SK-N-MC (cell line): Measurements from ENCODE around the gene GREB1L.

Source experiments
- DNase-seq: peaks from one replicate; pipeline ENCODE4 v3.0.0-alpha.2; 2011; ENCODE audit warnings: low read depth, low spot score
- H3K27ac ChIP-seq: fragments of 200-600 bp; sonication (generic); 2 replicates; pipeline ENCODE4 v1.5.1; 2016; ENCODE audit warnings: mixed run types
- H3K36me3 ChIP-seq: fragments of 200-600 bp; sonication (generic); 2 replicates; pipeline ENCODE4 v1.6.1; 2017; ENCODE audit warnings: antibody characterized with exemption, low read length, mixed read lengths; ENCODE audit not compliant: insufficient read depth
- H3K4me3 ChIP-seq: fragments of 200-600 bp; sonication (generic); 2 replicates; pipeline ENCODE4 v1.5.1; 2016
- H3K9ac ChIP-seq: fragments of 200-600 bp; sonication (generic); 2 replicates; pipeline ENCODE4 v1.8.0; 2017; ENCODE audit warnings: mixed run types, mixed read lengths; ENCODE audit not compliant: insufficient read length
- H3K9me3 ChIP-seq: fragments of 200-600 bp; sonication (generic); 2 replicates; pipeline ENCODE4 v1.6.1; 2017; ENCODE audit warnings: low read depth, mild to moderate bottlenecking, antibody characterized with exemption, low read length, moderate library complexity, mixed read lengths
- EZH2 ChIP-seq: fragments of 200-600 bp; sonication (generic); IDR thresholded peaks from one replicate; pipeline ENCODE4 v1.6.1; 2017; ENCODE audit warnings: antibody characterized with exemption
- FOXP2 ChIP-seq: optimal IDR thresholded peaks from 2 replicates; pipeline ENCODE3; 2011; ENCODE audit warnings: mild to moderate bottlenecking, moderate library complexity; ENCODE audit not compliant: insufficient read depth; ENCODE audit errors: extremely low read length, control extremely low read depth
- POLR2AphosphoS5 ChIP-seq: IDR thresholded peaks from 2 replicates; pipeline ENCODE4 v1.6.1; 2012; ENCODE audit warnings: mild to moderate bottlenecking, low read depth, low read length, borderline replicate concordance

Gene GREB1L

DNA sequence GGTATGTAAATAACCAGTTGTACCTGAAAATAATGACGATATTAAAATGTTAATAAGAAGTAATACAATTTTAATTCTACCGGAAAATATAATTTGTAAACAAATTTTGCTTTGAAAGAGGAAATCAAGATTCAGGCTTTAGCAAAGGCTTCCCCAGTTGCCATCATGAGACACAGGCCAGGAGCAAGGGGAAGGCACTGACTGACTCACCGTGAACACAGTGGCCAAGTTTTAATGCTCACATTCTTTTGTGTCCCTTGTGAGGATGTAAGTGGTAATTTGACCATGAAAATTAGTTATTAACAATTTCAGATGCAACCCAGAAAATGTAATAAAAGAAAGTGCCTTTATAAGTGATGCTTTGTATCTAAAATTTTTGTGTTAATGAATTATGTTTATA, 164.1 kb downstream of the GREB1L start:
- TF ChIP-seq FOXP2 (no peak), EZH2 (no peak), POLR2AphosphoS5 (no peak)
- no peak for DNase-seq
- Histone ChIP-seq H3K9me3 (no peaks in the 10 kb centered on the region), H3K4me3 (no peak overlapping the region), H3K9ac (no peak overlapping the region), H3K27ac (no peak overlapping the region), H3K36me3 (no peaks in the 10 kb centered on the region)

DNA sequence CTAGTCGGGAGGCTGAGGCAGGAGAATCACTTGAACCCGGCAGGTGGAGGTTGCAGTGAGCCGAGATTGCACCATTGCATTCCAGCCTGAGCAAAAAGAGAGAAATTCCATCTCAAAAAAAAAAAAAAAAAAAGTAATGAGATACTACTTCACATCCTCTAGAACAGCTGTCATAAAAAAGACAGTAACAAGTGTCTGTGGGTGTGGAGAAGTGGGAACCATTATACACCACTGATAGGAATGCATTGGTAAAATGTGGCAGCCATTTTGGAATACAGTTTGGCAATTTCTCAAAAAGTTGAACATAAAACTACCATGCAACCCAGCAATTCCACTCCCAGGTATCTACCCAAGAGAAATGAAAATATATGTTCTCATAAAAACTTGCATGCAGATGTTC, 166.6 kb downstream of the GREB1L start:
- H3K9me3 ChIP-seq: no peaks in the 10 kb centered on the region
- H3K27ac ChIP-seq: peak overlapping the region; percentile 66; the same call in 1 of the 2 replicates
- peak overlapping the region; percentile 47; the same call in 1 of the 2 replicates for H3K4me3 ChIP-seq
- peak; percentile 14 for DNase-seq
- H3K9ac ChIP-seq: no peak overlapping the region
- no peaks in the 10 kb centered on the region for H3K36me3 ChIP-seq
- TF ChIP-seq POLR2AphosphoS5: no peak
- no peak for TF ChIP-seq FOXP2
- TF ChIP-seq EZH2: no peak

GRCh38 chr18:21433436-21433835, 191.4 kb downstream of the GREB1L start:
- DNase-seq: no peak
- no peak overlapping the region for H3K4me3 ChIP-seq
- no peaks in the 10 kb centered on the region for H3K36me3 ChIP-seq
- H3K9ac ChIP-seq: no peak overlapping the region
- no peak overlapping the region for H3K27ac ChIP-seq
- TF ChIP-seq EZH2 (no peak), FOXP2 (no peak), POLR2AphosphoS5 (no peak)
- H3K9me3 ChIP-seq: no peaks in the 10 kb centered on the region

GRCh38 chr18:21439431-21439846, 197.4 kb downstream of the GREB1L start:
- Histone ChIP-seq H3K27ac (no peak overlapping the region), H3K9ac (no peak overlapping the region), H3K36me3 (no peaks in the 10 kb centered on the region), H3K9me3 (no peaks in the 10 kb centered on the region), H3K4me3 (no peak overlapping the region)
- DNase-seq: no peak
- TF ChIP-seq EZH2: no peak
- TF ChIP-seq FOXP2: no peak
- TF ChIP-seq POLR2AphosphoS5: no peak

DNA sequence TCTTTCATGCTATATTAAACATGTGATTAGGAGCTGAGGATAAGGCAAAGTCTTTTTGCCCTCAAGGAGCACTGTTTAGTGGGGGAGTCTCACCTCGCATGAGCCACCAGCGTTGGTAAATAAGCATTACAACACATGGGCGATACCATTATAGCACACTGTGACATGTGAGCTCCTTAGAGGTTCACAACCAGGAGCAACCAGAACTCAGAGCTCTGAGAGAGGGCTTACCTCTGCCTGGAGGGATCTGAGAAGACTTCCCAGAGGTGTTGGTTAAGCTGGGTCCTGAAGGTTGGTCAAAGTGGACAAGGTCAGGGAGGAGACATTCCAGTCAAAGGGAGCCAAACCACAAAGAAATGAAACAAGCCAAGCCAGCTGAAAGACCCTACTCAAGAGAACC, 199.6 kb downstream of the GREB1L start:
- H3K36me3 ChIP-seq: no peaks in the 10 kb centered on the region
- no peaks in the 10 kb centered on the region for H3K9me3 ChIP-seq
- TF ChIP-seq EZH2 (no peak), FOXP2 (no peak), POLR2AphosphoS5 (no peak)
- no peak for DNase-seq
- H3K27ac ChIP-seq: no peak overlapping the region
- no peak overlapping the region for H3K4me3 ChIP-seq
- H3K9ac ChIP-seq: no peak overlapping the region

GRCh38 chr18:21443776-21444464, 201.9 kb downstream of the GREB1L start:
- TF ChIP-seq POLR2AphosphoS5: no peak
- TF ChIP-seq EZH2: no peak
- TF ChIP-seq FOXP2: no peak
- no peaks in the 10 kb centered on the region for H3K9me3 ChIP-seq
- no peak for DNase-seq

GRCh38 chr18:21444465-21445212, 202.6 kb downstream of the GREB1L start:
- H3K4me3 ChIP-seq: no peak overlapping the region
- DNase-seq: peak; percentile 39
- no peak overlapping the region for H3K9ac ChIP-seq
- no peaks in the 10 kb centered on the region for H3K36me3 ChIP-seq
- no peaks in the 10 kb centered on the region for H3K9me3 ChIP-seq
- no peak overlapping the region for H3K27ac ChIP-seq
- TF ChIP-seq FOXP2 (no peak), POLR2AphosphoS5 (no peak), EZH2 (no peak)

More at GRCh38 chr18:21443776-21444464, 201.9 kb downstream of the GREB1L start:
- H3K36me3 ChIP-seq: no peaks in the 10 kb centered on the region
- H3K27ac ChIP-seq: no peak overlapping the region
- H3K9ac ChIP-seq: no peak overlapping the region
- H3K4me3 ChIP-seq: no peak overlapping the region

- no peaks in the 10 kb centered on the region for H3K9me3 ChIP-seq
- H3K9ac ChIP-seq: no peak overlapping the region
- TF ChIP-seq POLR2AphosphoS5 (no peak), FOXP2 (no peak), EZH2 (no peak)
- H3K4me3 ChIP-seq: no peak overlapping the region
- DNase-seq: no peak
- no peaks in the 10 kb centered on the region for H3K36me3 ChIP-seq
- H3K27ac ChIP-seq: no peak overlapping the region
Measured at GRCh38 chr18:21448299-21448698, 206.3 kb downstream of the GREB1L start.
